Measurements from ENCODE around the gene SLC1A3. TPM values are rescaled to one million over a fixed set of nuclear protein-coding genes. Genes with fewer than 3 reads are reported as not detected.

SLC1A3 gene
- total and polyA plus RNA-seq, 2 donors (not counting 1 experiment from before 2014, with no cell fraction given) = 0.52 to 3.3 TPM

- H2AFZ ChIP-seq (ENCODE audit: low read length) = no peak overlapping the region
- H4K20me1 ChIP-seq (ENCODE audit: control insufficient read depth, extremely low read depth, insufficient read depth, low read length) = no peaks in the 10 kb centered on the region
- no peaks in the 10 kb centered on the region for H3K9me3 ChIP-seq (ENCODE audit: control insufficient read depth, insufficient read depth, low read depth, low read length)
- no peaks in the 10 kb centered on the region for H3K36me3 ChIP-seq (ENCODE audit: control insufficient read depth, insufficient read depth, low read length)
- no peaks in the 10 kb centered on the region for H3K79me2 ChIP-seq (ENCODE audit: control insufficient read depth, insufficient read depth, low read length)
- peaks cover 8% of the 10 kb centered on the region for H3K27me3 ChIP-seq (ENCODE audit: control insufficient read depth, insufficient read depth, low read length)
- H3K27ac ChIP-seq (ENCODE audit: insufficient read depth, low read length) = no peak overlapping the region
- H3K9ac ChIP-seq (ENCODE audit: insufficient read depth, low read length) = no peak overlapping the region
- TF ChIP-seq CTCF (conservative IDR thresholded peaks at IDR 0.05 in 1 of 2, IDR thresholded peaks at IDR 0.05 in 1 of 2; ENCODE audit: low read depth in 1 of 2, low read length in 2 of 2) (no peak), EZH2 (IDR thresholded peaks at IDR 0.05; ENCODE audit: low read length, missing control alignments) (no peak)
- no peak overlapping the region for H3K4me3 ChIP-seq (replicated peaks in 1 of 4; ENCODE audit: control extremely low read depth in 1 of 4, insufficient read depth in 1 of 4, low read depth in 3 of 4, low read length in 4 of 4)
- DNase-seq (ENCODE audit: low read depth in 2 of 2) = no peak
- H3K4me2 ChIP-seq (ENCODE audit: extremely low read depth, insufficient read depth, low read length) = no peak overlapping the region
- no peaks in the 10 kb centered on the region for H3K4me1 ChIP-seq (ENCODE audit: control insufficient read depth, extremely low read depth, insufficient read depth, low read length)
Measured at GRCh38 chr5:36710039-36710438, 103.6 kb downstream of the SLC1A3 start.

GRCh38 chr5:36712706-36713105 lies 106.3 kb downstream of the SLC1A3 start:
- H3K9me3 ChIP-seq (ENCODE audit: control insufficient read depth, insufficient read depth, low read depth, low read length) = no peaks in the 10 kb centered on the region
- TF ChIP-seq CTCF (conservative IDR thresholded peaks at IDR 0.05 in 1 of 2, IDR thresholded peaks at IDR 0.05 in 1 of 2; ENCODE audit: low read depth in 1 of 2, low read length in 2 of 2) = no peak
- no peaks in the 10 kb centered on the region for H4K20me1 ChIP-seq (ENCODE audit: control insufficient read depth, extremely low read depth, insufficient read depth, low read length)
- H3K4me1 ChIP-seq (ENCODE audit: control insufficient read depth, extremely low read depth, insufficient read depth, low read length) = no peaks in the 10 kb centered on the region
- H3K79me2 ChIP-seq (ENCODE audit: control insufficient read depth, insufficient read depth, low read length) = no peaks in the 10 kb centered on the region
- H3K4me3 ChIP-seq (replicated peaks in 1 of 4; ENCODE audit: control extremely low read depth in 1 of 4, insufficient read depth in 1 of 4, low read depth in 3 of 4, low read length in 4 of 4) = no peak overlapping the region
- no peak for DNase-seq (ENCODE audit: low read depth in 2 of 2)
- H3K9ac ChIP-seq (ENCODE audit: insufficient read depth, low read length) = no peak overlapping the region
- H3K36me3 ChIP-seq (ENCODE audit: control insufficient read depth, insufficient read depth, low read length) = no peaks in the 10 kb centered on the region
- H3K4me2 ChIP-seq (ENCODE audit: extremely low read depth, insufficient read depth, low read length) = no peak overlapping the region
- no peak overlapping the region for H2AFZ ChIP-seq (ENCODE audit: low read length)
- H3K27ac ChIP-seq (ENCODE audit: insufficient read depth, low read length) = no peak overlapping the region
- peaks cover 5% of the 10 kb centered on the region for H3K27me3 ChIP-seq (ENCODE audit: control insufficient read depth, insufficient read depth, low read length)

GRCh38 chr5:36713541-36713940 lies 107.1 kb downstream of the SLC1A3 start:
- Histone ChIP-seq H2AFZ (ENCODE audit: low read length) (no peak overlapping the region), H3K36me3 (ENCODE audit: control insufficient read depth, insufficient read depth, low read length) (no peaks in the 10 kb centered on the region), H3K27me3 (ENCODE audit: control insufficient read depth, insufficient read depth, low read length) (peaks cover 7% of the 10 kb centered on the region), H3K4me3 (replicated peaks in 1 of 4; ENCODE audit: control extremely low read depth in 1 of 4, insufficient read depth in 1 of 4, low read depth in 3 of 4, low read length in 4 of 4) (no peak overlapping the region), H4K20me1 (ENCODE audit: control insufficient read depth, extremely low read depth, insufficient read depth, low read length) (no peaks in the 10 kb centered on the region), H3K4me1 (ENCODE audit: control insufficient read depth, extremely low read depth, insufficient read depth, low read length) (no peaks in the 10 kb centered on the region), H3K27ac (ENCODE audit: insufficient read depth, low read length) (no peak overlapping the region), H3K79me2 (ENCODE audit: control insufficient read depth, insufficient read depth, low read length) (no peaks in the 10 kb centered on the region), H3K9me3 (ENCODE audit: control insufficient read depth, insufficient read depth, low read depth, low read length) (no peaks in the 10 kb centered on the region), H3K9ac (ENCODE audit: insufficient read depth, low read length) (no peak overlapping the region), H3K4me2 (ENCODE audit: extremely low read depth, insufficient read depth, low read length) (no peak overlapping the region)
- TF ChIP-seq EZH2 (IDR thresholded peaks at IDR 0.05; ENCODE audit: low read length, missing control alignments) (no peak), CTCF (conservative IDR thresholded peaks at IDR 0.05 in 1 of 2, IDR thresholded peaks at IDR 0.05 in 1 of 2; ENCODE audit: low read depth in 1 of 2, low read length in 2 of 2) (no peak)
- DNase-seq (ENCODE audit: low read depth in 2 of 2) = no peak

All from fibroblast of lung (primary cell).